NCI-H2107 (cell line): ENCODE data around the gene CRADD.

Experiments used
- DNase-seq: peaks from one replicate; lab custom pipeline; 2025; lab: John Stamatoyannopoulos, UW

The CRADD gene

GRCh38 chr12:93808169-93808899 lies 131.2 kb downstream of the CRADD start:
- DNase-seq = no peak

- no peak for DNase-seq
These were observed 135.5 kb downstream of the CRADD start for GRCh38 chr12:93812626-93813025.

GRCh38 chr12:93813186-93813585 lies 136.0 kb downstream of the CRADD start:
- DNase-seq = no peak

- DNase-seq = no peak
These were observed 137.0 kb downstream of the CRADD start for GRCh38 chr12:93813972-93814821.

GRCh38 chr12:93818488-93819049 lies 141.4 kb downstream of the CRADD start:
- DNase-seq = no peak

- DNase-seq = no peak
These were observed 141.9 kb downstream of the CRADD start for GRCh38 chr12:93819050-93819491.

GRCh38 chr12:93823616-93824391 lies 146.6 kb downstream of the CRADD start:
- no peak for DNase-seq

- no peak for DNase-seq
These were observed 147.6 kb downstream of the CRADD start for GRCh38 chr12:93824514-93825500.

GRCh38 chr12:93825501-93825888 lies 148.3 kb downstream of the CRADD start:
- DNase-seq = no peak

- DNase-seq = no peak
These were observed 148.9 kb downstream of the CRADD start for GRCh38 chr12:93825931-93826555.

- DNase-seq = no peak
These were observed 150.0 kb downstream of the CRADD start for GRCh38 chr12:93827179-93827578.

- DNase-seq = no peak
These were observed 150.5 kb downstream of the CRADD start for GRCh38 chr12:93827669-93828068.

- no peak for DNase-seq
These were observed 151.8 kb downstream of the CRADD start for GRCh38 chr12:93829016-93829415.

- DNase-seq = no peak
These were observed 154.2 kb downstream of the CRADD start for GRCh38 chr12:93831374-93831773.

GRCh38 chr12:93832131-93832530 lies 155.0 kb downstream of the CRADD start:
- DNase-seq = no peak

- DNase-seq = no peak
These were observed 156.8 kb downstream of the CRADD start for GRCh38 chr12:93833946-93834345.

- no peak for DNase-seq
These were observed 159.6 kb downstream of the CRADD start for GRCh38 chr12:93836620-93837260.

GRCh38 chr12:93838193-93838592 lies 161.0 kb downstream of the CRADD start:
- no peak for DNase-seq

GRCh38 chr12:93839064-93839463 lies 161.9 kb downstream of the CRADD start:
- DNase-seq = no peak

GRCh38 chr12:93841671-93842070 lies 164.5 kb downstream of the CRADD start:
- DNase-seq = no peak
